Tibial artery (tissue), 4 donors: ENCODE data around the gene TMEM233.

Source experiments
- DNase-seq, 2 donors: peaks; one replicate each; pipeline ENCODE4 v3.0.0-alpha.2; 2019
- H3K27ac ChIP-seq, 2 donors: fragments of 200-600 bp; sonication (generic) in 1 of 2; 1 replicate in 1 of 2; 2 replicates in 1 of 2; pipeline ENCODE4 v1.5.1; 2018 to 2019; ENCODE audit warnings: mild to moderate bottlenecking in 1 of 2
- H3K27me3 ChIP-seq, 2 donors: fragments of 200-600 bp; sonication (generic) in 1 of 2; one replicate each; pipeline versions ENCODE4 v1.5.1 to v1.6.0; 2016 to 2019
- H3K36me3 ChIP-seq, 3 donors: fragments of 200-600 bp; sonication (generic) in 2 of 3; one replicate each; pipeline ENCODE4 v1.5.1; 2016 to 2019; ENCODE audit warnings: mild to moderate bottlenecking in 2 of 3
- H3K4me1 ChIP-seq, 4 donors: fragments of 200-600 bp; sonication (generic) in 2 of 4; 1 replicate in 3 of 4; 2 replicates in 1 of 4; pipeline ENCODE4 v1.5.1; 2016 to 2019
- H3K4me3 ChIP-seq, 2 donors: fragments of 200-600 bp; sonication (generic) in 1 of 2; 1 replicate in 1 of 2; 2 replicates in 1 of 2; pipeline ENCODE4 v1.5.1; 2018 to 2019; ENCODE audit warnings: mild to moderate bottlenecking in 2 of 2
- H3K9me3 ChIP-seq, 3 donors: fragments of 200-600 bp; sonication (generic) in 1 of 3; one replicate each; pipeline ENCODE4 v1.5.1; 2016 to 2019
- CTCF ChIP-seq, 2 experiments: fragments of 200-600 bp in 1 of 2; fragments of 450-650 bp in 1 of 2; IDR thresholded peaks; one replicate each; pipeline ENCODE4 v1.5.1; 2017 to 2019; ENCODE audit warnings: antibody characterized with exemption in 2 of 2, mild to moderate bottlenecking in 1 of 2, moderate library complexity in 1 of 2
- intact Hi-C: fragments of 100-400 bp; cut with DNase I; formaldehyde crosslinking; loops from one replicate; pipeline ENCODE4 v1.15.0; 2023; ENCODE audit warnings: low total_unique reads

The TMEM233 gene

GRCh38 chr12:119593578-119594398, at the start of gene TMEM233:
TSS of gene TMEM233 (plus strand) at chr12:119593774. CDS start at chr12:119593849, 75 bp downstream.
- Histone ChIP-seq H3K27me3 (peaks cover 0 to 31% of the 10 kb centered on the region in 2 donors), H3K36me3 (no peaks in the 10 kb centered on the region), H3K4me1 (peaks cover 0 to 6% (median 0%) of the 10 kb centered on the region in 4 donors), H3K9me3 (no peaks in the 10 kb centered on the region), H3K27ac (no peak within 1 kb of the TSS), H3K4me3 (peak within 1 kb of the TSS; percentile 21 to 36)
- DNase-seq = peak in 1 of 2 donors; percentile 26
- intact Hi-C loops = no loop called here
- no peak for TF ChIP-seq CTCF (IDR thresholded peaks at IDR 0.05)

GRCh38 chr12:119544765-119545625, 48.6 kb upstream of the TMEM233 start:
- peak; percentile 64 to 72 for TF ChIP-seq CTCF (IDR thresholded peaks at IDR 0.05)
- Histone ChIP-seq H3K36me3 (no peaks in the 10 kb centered on the region), H3K27ac (no peak overlapping the region), H3K27me3 (no peaks in the 10 kb centered on the region), H3K9me3 (no peaks in the 10 kb centered on the region), H3K4me3 (no peak overlapping the region), H3K4me1 (no peaks in the 10 kb centered on the region)
- intact Hi-C loops = no loop called here
- peak; percentile 50 to 66 for DNase-seq

GRCh38 chr12:119546340-119546739, 47.2 kb upstream of the TMEM233 start:
- Histone ChIP-seq H3K27me3 (no peaks in the 10 kb centered on the region), H3K9me3 (no peaks in the 10 kb centered on the region), H3K27ac (no peak overlapping the region), H3K36me3 (no peaks in the 10 kb centered on the region), H3K4me3 (no peak overlapping the region), H3K4me1 (no peaks in the 10 kb centered on the region)
- intact Hi-C loops = no loop called here
- DNase-seq = no peak
- TF ChIP-seq CTCF (IDR thresholded peaks at IDR 0.05) = no peak

- TF ChIP-seq CTCF (IDR thresholded peaks at IDR 0.05) = no peak
- no peak for DNase-seq
- intact Hi-C loops = no loop called here
Measured at GRCh38 chr12:119547001-119547400, 46.6 kb upstream of the TMEM233 start.

GRCh38 chr12:119556854-119557253, 36.7 kb upstream of the TMEM233 start:
- no peaks in the 10 kb centered on the region for H3K27me3 ChIP-seq
- H3K4me3 ChIP-seq = no peak overlapping the region
- H3K36me3 ChIP-seq = no peaks in the 10 kb centered on the region
- H3K27ac ChIP-seq = no peak overlapping the region
- no peak for TF ChIP-seq CTCF (IDR thresholded peaks at IDR 0.05)
- no peak for DNase-seq
- no peaks in the 10 kb centered on the region for H3K9me3 ChIP-seq
- intact Hi-C loops = no loop called here
- no peaks in the 10 kb centered on the region for H3K4me1 ChIP-seq

More at GRCh38 chr12:119547001-119547400, 46.6 kb upstream of the TMEM233 start:
- Histone ChIP-seq H3K4me3 (no peak overlapping the region), H3K9me3 (no peaks in the 10 kb centered on the region), H3K27ac (no peak overlapping the region), H3K4me1 (no peaks in the 10 kb centered on the region), H3K36me3 (no peaks in the 10 kb centered on the region), H3K27me3 (no peaks in the 10 kb centered on the region)
